ENCODE data around the gene BBS12. TPM values are rescaled to one million over a fixed set of nuclear protein-coding genes. Genes with fewer than 3 reads are reported as not detected.

Gene BBS12
- total and polyA plus RNA-seq, 9 of the 15 experiments (the other 6 are each of a cell fraction or from before 2014, with no cell fraction given): 2.7 to 6.5 (median 3.3) TPM

DNA sequence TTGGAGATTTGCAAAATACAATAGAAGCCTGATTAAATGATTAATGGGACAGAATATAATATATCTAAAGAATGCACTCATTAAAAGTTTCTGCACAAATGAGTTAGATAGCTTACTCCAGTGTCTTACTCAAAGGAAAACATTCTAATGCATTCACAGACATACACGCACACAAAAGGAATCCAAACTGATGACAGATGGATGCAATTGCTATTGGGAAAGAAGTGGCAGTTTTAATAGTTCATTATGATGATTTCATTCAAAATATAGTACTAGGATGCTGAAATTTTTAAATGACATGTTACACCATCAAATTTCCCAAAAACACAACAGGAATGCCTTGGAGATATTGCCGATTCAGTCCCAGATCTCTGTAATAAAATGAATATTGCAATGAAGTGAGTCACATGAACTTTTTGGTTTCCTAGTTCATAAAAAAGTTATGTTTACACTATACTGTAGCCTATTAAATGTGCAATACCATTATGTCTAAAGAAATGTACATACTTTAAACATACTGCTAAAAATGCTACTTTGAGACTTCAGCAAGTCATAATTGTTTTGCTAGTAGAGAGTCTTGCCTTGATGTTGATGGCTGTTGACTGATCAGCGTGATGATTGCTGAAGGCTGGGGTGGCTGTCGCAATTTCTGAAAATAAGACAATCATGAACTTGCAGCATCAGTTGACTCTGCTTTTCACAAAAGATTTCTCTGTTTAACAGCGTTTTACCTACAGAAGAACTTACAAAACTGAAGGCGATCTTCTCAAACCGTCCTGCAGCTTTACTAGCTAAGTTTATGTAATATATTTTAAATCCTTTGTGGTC lies 45.6 kb downstream of the BBS12 start (continued):
- TF ChIP-seq, protein P1, sequence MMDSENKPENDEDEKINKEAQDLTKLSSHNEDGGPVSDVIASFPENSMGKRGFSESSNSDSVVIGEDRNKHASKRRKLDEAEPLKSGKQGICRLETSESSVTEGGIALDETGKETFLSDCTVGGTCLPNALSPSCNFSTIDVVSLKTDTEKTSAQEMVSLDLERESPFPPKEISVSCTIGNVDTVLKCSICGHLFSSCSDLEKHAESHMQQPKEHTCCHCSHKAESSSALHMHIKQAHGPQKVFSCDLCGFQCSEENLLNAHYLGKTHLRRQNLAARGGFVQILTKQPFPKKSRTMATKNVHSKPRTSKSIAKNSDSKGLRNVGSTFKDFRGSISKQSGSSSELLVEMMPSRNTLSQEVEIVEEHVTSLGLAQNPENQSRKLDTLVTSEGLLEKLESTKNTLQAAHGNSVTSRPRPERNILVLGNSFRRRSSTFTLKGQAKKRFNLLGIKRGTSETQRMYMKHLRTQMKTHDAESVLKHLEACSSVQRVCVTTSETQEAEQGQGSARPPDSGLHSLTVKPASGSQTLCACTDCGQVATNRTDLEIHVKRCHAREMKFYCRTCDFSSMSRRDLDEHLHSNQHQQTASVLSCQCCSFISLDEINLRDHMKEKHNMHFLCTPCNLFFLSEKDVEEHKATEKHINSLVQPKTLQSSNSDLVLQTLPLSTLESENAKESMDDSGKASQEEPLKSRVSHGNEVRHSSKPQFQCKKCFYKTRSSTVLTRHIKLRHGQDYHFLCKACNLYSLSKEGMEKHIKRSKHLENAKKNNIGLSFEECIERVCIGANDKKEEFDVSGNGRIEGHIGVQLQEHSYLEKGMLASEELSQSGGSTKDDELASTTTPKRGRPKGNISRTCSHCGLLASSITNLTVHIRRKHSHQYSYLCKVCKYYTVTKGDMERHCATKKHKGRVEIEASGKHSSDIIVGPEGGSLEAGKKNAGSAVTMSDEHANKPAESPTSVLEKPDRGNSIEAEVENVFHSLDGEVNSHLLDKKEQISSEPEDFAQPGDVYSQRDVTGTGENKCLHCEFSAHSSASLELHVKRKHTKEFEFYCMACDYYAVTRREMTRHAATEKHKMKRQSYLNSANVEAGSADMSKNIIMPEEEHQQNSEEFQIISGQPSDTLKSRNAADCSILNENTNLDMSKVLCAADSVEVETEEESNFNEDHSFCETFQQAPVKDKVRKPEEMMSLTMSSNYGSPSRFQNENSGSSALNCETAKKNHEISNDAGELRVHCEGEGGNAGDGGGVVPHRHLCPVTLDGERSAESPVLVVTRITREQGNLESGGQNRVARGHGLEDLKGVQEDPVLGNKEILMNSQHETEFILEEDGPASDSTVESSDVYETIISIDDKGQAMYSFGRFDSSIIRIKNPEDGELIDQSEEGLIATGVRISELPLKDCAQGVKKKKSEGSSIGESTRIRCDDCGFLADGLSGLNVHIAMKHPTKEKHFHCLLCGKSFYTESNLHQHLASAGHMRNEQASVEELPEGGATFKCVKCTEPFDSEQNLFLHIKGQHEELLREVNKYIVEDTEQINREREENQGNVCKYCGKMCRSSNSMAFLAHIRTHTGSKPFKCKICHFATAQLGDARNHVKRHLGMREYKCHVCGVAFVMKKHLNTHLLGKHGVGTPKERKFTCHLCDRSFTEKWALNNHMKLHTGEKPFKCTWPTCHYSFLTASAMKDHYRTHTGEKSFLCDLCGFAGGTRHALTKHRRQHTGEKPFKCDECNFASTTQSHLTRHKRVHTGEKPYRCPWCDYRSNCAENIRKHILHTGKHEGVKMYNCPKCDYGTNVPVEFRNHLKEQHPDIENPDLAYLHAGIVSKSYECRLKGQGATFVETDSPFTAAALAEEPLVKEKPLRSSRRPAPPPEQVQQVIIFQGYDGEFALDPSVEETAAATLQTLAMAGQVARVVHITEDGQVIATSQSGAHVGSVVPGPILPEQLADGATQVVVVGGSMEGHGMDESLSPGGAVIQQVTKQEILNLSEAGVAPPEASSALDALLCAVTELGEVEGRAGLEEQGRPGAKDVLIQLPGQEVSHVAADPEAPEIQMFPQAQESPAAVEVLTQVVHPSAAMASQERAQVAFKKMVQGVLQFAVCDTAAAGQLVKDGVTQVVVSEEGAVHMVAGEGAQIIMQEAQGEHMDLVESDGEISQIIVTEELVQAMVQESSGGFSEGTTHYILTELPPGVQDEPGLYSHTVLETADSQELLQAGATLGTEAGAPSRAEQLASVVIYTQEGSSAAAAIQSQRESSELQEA (IDR thresholded peaks at IDR 0.05; ENCODE audit: low read depth): no peak
- peak; percentile 26 for TF ChIP-seq MEIS2 (IDR thresholded peaks at IDR 0.05; ENCODE audit: partially characterized antibody)
- TF ChIP-seq NR4A1 (CRISPR knock-in tag; IDR thresholded peaks at IDR 0.05): no peak
- TF ChIP-seq NR4A1 (tag; IDR thresholded peaks at IDR 0.05): no peak
- TF ChIP-seq CEBPB (tag; IDR thresholded peaks at IDR 0.05): peak; percentile 75
- TF ChIP-seq GTF2A2 (tag; IDR thresholded peaks at IDR 0.05): no peak
- no peak for TF ChIP-seq RB1 (IDR thresholded peaks at IDR 0.05; ENCODE audit: low read depth)
- TF ChIP-seq MAFK (IDR thresholded peaks at IDR 0.05; ENCODE audit: low read length): no peak

All from K562 (cell line).